ENCODE data around the gene GRM5.

DNA sequence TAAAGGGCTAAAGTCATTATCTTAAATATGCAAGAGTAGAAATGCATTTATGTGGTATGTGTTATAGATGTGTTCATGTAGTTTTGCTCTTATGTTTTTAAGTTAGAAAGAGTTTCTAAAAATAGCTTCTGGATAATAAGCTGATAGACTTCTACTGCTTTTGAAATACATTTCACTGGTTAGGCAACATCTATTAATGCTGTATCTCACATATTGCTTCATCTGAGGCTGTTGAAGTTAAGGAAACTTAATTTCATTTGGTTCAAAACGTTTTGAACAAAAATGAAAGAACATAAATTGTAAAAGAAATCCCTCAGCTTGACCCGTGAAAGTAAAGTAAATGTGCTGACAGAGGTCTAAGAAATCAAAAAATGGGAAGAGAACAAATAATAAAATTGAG, 564.2 kb downstream of the GRM5 start:
- TF ChIP-seq POLR2AphosphoS5 (IDR thresholded peaks at IDR 0.05): no peak
- TF ChIP-seq, protein P1, sequence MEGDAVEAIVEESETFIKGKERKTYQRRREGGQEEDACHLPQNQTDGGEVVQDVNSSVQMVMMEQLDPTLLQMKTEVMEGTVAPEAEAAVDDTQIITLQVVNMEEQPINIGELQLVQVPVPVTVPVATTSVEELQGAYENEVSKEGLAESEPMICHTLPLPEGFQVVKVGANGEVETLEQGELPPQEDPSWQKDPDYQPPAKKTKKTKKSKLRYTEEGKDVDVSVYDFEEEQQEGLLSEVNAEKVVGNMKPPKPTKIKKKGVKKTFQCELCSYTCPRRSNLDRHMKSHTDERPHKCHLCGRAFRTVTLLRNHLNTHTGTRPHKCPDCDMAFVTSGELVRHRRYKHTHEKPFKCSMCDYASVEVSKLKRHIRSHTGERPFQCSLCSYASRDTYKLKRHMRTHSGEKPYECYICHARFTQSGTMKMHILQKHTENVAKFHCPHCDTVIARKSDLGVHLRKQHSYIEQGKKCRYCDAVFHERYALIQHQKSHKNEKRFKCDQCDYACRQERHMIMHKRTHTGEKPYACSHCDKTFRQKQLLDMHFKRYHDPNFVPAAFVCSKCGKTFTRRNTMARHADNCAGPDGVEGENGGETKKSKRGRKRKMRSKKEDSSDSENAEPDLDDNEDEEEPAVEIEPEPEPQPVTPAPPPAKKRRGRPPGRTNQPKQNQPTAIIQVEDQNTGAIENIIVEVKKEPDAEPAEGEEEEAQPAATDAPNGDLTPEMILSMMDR (IDR thresholded peaks at IDR 0.05): no peak

Data from stomach (tissue), 4 donors.